Cardiac atrium fibroblast (primary cell): ENCODE results near the gene PCLO. TPM values are rescaled to one million over a fixed set of nuclear protein-coding genes. Genes with fewer than 3 reads are reported as not detected.

Experiments
- total RNA-seq: library from RNA; depleted of rRNA; stranded (reverse); fragments of >200 nt; gene quantifications from 2 replicates; pipeline ENCODE4 v1.2.3, GENCODE V29; 2015

PCLO gene
- under 0.01 TPM in 1 of 2 replicates, not detected in the other for total RNA-seq

GRCh38 chr7:83162402-83163256, at the start of gene PCLO:
Gene PCLO (minus strand): TSS chr7:83162884. CDS start chr7:83162592, 292 bp downstream.

